HG03520 (cell line): ENCODE results near the gene NFE2L2.
"Not testable (repeated sequence)": the region's sequence is repeated elsewhere in the genome, so short reads cannot be mapped to it uniquely, and the experiment has no call there.

Experiments used
- ATAC-seq: cut with Tn5 transposase; IDR thresholded peaks from one replicate; pipeline ENCODE4 v1.9.1; 2021; ENCODE audit warnings: mild to moderate bottlenecking, moderate library complexity; ENCODE audit not compliant: unreplicated experiment

Gene NFE2L2

DNA sequence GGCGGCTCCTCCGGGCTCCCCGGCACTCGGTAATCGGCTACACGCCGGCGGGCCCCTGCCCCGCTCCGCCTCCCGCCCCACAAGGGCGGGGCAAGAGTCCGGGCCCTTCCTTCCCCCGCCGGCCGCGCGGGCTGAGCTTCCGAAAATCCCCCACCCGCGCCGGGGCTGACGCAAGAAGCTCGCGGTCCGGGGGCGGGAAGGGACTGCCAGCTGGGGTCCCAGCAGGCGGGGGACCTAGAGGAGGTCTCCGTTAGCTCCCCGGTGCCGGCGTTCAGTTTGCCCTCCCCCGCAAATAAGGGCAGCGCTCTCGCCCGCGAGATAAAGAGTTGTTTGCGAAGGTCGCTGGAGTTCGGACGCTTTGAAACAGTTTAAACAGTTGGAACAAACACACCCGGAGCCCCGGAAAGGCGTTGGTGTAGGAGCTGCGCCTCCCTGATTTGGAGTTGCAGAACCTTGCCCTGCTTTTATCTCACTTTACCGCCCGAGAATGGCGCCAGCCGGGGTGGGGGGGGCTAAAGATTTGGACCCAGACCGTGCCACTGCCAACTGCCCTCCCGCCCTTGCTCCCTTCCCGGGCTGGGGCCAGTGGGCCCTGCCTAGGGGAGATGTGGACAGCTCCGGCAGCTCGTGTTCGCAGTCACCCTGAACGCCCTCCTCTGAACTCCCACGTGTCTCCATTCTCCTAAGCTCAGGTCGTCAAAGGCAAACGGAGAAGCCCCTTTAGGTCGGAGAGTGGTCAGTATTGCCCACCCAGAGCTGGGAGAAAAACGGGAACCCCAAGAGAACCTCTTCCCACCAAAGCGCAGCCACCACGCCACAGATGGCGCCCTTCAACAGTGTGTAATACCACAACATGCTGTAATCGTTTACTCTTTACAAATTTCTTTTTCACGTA, at the start of gene NFE2L2:
Gene NFE2L2 (minus strand): TSS at position 35 of the 895 bp plus-strand sequence. CDS start 151 bp downstream, outside the sequence.
- peak; percentile 58 for ATAC-seq

DNA sequence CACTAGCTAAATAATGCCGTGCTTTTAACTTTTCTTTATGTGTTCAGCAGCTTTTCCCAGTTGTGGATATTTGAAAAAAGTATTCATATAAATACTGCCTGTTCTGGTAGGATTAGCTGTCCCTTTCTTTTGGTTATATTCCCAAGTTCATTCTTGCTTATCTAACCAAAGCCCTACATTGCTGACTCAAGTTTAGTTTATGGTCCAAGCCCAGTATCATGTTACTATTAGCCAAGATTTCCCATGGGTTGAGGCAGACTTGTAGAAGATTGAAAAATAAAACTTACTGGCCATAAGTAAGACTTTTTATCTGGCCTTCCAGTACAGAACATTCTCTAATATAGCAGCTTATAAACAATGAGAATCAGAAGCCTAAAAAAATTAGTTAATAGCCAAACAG, 49.7 kb upstream of the NFE2L2 start:
- ATAC-seq: no peak

DNA sequence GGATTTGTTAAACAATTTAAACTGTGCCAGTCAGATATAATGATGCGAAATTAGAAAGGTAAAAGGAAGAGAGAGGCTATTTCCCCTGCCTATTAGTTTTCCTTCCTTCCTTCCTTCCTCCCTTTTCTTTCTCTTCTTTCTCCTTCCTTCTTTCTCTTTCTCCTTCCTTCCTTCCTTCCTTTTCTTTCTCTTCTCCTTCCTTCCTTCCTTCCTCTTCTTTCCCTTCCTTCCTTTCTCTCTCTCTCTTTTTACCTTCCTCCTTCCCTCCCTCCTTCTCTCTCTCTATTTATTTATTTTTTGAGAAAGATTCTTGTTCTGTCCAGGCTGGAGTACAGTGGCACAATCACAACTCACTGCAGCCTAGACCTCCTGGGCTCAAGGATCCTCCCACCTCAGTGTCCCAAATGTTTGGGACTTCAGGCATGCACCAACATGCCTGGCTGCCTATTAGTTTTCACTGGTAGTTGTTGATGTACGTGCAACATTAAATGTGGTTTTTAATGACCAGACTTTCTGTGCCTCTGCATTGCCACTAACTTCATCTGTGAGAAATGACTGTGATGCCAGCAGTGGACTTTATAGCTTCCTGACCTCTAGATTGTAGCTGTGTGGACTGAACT, 48.7 kb upstream of the NFE2L2 start:
- no peak for ATAC-seq

DNA sequence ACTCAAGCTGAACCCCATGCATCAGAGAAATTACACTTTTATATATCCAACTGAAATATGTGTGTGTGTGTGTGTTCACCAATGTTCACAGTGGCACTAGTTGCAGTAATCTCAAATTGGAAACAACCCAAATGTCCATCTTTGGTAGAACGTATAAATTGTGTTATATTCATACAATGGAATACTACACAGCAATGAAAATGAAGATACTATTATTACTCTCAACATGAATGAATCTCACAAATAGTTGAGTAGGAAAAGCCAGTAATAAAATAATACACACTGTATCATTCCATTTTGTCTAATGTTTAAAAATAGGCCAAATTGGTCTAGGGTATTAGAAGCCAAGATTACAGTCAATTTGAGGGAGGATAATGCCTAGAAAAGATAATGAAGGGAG, 48.0 kb upstream of the NFE2L2 start:
- no peak for ATAC-seq

DNA sequence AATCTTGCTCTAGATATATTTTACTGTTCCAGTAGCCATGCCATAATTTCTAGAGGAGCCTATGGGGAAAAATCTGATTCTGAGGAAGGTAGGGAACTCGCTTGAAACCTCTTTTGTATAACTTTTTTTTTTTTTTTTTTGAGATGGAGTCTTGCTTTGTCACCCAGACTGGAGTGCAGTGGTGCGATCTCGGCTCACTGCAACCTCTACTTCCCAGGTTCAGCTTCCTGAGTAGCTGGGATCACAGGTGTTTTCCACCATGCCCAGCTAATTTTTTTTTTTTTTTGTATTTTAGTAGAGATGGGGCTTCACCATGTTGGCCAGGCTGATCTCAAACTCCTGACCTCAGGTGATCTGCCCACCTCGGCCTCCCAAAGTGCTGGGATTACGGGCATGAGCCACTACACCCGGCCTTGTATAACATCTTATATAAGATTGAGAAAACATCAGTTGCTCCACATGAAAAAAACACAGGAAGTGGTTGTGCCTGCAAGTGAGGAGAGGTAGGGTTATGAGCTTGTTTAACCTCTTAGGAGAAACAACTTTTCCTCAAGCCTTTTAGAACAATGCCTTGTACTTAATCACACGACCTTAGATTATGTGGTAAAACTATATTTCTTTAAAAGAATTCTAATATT, 45.3 kb upstream of the NFE2L2 start:
- ATAC-seq: not testable (repeated sequence)

DNA sequence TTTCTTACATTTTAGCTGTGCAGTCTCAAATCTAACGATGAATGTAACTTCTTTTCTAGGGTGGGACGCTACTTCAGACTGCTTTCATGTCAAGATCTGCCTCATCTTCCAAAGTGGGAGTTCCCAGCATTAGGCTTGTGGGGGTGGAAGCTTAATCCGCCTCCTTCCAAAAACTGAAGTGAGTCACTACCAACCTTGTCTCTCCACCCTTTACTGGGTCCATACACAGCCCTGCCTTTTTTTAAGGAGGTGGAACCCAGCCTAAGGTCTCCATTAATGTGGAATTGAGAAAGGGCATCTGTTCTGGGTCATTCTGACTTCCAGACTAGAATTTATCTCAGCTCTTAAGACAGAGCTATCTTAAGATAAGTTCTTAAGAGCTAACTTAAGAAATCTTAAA, 42.0 kb upstream of the NFE2L2 start:
- ATAC-seq: no peak

DNA sequence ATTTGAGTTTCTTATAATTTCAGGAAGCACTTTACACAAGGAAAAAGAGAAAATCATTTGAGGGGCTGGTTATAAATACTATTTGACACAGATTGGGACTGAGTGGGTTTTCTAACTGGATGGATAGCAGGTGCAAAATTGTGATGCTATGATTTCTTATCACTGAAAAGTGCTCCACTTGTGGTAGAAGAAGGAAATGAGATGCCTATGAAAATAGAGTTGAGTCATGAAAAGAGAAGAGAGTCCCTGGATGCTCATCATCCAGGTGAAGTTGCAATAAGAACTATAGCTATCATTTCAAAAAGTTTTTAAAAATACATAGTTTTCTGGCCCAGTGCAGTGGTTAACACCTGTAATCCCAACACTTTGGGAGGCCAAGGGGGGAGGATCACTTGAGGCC, 39.4 kb upstream of the NFE2L2 start:
- no peak for ATAC-seq

DNA sequence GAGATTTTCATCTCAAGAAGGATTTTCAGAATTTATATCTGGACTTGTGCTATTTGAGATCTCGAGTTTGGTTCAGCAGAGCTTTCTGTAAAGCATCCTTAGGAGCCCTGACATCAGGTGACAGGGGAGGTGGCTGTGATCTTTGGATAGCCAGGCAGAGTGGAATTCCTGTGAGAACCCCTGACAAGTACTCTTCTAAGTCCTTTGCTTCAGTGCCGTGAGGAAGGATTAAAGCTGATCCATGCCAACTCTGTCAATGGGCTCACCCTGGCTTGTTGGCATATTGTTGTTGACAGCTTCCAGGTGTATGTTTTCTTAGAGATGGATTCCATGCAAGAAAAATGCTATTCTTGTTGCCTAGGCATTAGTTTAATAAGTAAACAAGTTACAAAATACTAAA, 38.0 kb upstream of the NFE2L2 start:
- ATAC-seq: no peak

DNA sequence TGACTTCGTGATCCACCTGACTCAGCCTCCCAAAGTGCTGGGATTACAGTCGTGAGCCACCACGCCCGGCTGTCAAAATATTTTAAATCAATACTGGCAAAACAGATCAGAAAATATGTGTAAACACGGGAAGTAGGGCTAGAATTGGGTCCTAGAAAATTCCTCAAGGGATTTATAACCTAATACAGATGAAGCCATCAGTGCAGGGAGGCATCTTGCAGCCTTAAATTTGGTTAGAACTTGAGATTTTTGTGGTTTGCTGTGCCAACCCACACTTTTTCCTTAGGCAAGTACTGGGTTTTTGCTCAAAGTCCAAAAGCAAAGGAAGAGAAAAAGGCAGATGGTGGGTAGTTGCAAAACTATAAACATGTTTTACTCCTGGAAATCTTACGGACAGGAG, 33.7 kb upstream of the NFE2L2 start:
- no peak for ATAC-seq

DNA sequence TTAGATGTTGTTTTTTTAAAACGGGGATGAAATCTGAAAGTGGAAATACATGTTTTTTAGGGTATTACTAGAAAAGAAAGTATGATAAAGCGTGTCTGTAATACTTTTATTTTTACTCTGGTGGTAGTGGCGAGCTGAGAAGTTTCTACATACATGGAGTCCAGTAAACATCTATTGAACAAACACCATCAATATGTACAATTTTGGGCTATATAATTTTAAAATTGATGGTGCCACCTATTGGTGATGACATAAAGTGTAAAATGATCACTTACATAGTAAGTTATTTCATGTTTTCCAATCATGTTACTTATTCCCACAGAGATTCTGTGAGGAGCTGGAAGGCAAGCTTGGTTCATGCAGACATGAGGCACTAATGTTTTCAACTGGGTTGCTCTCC, 31.5 kb upstream of the NFE2L2 start:
- no peak for ATAC-seq

DNA sequence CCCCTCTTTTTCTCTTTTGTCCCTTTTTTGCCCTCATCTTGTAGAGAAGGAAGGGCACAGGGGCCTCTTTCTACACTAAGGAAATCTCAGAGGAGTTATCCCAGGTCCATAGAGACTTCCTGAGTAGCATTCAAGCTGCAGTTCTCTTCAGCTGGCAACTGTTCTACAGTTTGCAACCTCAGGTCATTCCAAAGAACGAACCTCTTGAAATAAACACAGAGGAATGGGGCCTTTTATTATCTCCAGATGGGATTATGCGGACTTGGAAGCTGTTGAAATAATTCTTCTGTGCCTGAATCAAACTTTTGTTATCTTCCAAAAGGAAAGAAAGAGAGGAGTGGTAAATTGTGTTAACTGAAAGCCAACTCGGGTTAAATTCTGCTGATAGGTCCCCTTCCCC, 31.0 kb upstream of the NFE2L2 start:
- no peak for ATAC-seq

DNA sequence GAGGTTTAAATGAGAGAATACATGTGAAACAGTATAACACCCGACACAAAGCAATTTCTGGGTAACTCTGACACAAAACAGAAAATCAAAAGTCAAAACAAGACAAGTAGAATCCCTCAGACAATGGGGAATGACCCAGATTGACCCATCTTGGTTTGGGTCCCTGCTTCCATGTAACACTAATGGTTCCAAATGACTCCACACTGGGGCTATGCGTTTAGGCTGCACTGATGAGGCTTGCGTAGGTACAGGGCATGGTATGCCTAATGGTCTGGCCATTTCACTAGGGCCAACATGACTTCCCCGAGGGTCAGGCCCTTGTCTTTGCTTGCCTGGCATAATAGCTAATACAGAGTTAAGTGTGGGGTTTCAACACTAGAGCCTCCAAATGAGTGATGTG, 27.2 kb upstream of the NFE2L2 start:
- no peak for ATAC-seq

DNA sequence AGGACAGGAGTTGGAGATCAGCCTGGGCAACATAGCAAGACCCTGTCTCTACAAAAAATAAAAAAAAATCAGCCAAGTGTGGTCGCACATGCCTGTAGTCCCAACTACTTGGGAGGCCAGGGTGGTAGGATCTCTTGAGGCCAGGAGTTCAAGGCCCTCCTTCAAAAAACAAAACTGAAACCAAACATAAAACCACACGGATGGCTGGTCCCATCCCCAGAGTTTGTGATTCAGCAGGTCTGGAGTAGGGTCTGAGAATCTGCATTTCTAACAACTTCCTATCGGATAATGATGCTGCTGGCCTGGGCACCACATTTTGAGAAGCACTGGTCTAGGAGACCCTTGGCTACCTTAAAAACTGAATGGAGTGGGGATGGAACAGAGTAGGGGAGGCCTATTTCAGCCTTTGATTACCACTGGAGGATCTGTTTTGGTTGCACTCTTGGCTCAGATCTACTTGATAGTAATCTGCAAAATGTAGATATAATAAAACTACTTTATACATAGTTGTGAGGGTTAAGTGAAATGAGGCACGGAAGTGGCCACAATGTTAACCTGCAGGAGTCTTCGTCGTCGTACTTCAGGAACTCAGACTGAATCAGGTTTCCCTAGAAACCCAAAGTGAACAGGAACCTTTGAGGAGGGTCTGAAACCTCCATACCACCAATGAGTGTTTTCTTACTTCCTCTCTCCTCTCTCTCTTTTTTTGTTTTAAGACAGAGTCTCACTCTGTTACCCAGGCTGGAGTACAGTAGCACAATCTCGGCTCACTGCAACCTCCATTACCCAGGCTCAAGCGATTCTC, 25.5 kb upstream of the NFE2L2 start:
- ATAC-seq: peak; percentile 62

DNA sequence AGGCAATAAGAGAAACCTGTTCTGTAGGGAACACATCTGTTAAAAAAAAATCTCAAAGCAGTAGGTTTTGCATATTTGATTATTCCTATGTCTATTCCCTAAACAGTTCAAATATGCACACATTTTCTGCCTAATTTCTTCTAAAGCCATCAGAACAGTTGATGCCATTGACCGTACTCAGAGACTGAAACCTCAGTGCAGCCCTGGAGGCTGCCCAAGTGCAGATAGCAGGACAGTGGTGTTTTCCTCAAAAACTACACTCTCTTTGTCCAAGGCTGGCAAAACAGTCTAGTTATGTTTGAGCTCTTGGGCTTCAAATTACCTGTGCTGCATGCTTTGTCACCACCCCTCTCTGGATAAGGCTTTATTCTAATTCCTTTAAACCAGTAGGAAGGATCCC, 23.3 kb upstream of the NFE2L2 start:
- ATAC-seq: no peak

DNA sequence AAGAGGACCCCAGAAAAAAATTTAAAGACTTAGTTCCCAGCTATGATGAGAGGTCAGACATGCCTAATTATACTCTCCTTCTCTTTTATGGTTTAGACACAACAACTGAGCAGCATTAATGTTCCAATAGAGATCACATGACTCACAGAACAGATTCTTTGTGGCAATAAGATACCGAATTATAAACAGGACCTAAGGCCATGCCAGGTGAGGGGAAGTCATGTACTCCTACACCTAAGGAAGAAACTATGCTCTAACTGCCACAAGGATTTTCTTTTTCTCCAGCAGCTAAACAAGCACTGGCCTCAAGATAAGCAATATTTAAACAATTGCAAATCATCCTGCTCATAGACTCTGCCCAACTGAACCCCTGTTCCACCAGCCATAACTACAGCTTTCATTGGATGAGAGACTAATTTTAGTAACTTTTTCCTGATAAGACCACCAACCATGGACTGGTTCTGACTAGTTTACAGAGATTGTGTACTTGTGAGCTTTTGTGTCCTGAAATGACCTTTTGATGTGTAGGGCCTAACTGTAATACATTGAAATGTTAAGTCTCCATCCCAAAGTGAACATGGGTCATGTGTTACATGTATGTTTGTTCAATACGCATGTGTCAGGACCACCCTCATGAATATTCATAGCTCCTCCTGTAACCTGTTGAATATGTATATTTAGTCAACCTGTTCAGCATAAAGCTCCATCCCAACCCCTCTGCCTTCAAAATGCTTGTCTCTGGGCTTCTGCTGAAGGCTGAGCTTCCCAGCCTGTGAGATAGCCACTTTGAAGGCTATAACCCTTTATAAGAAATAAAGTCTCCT, 21.6 kb upstream of the NFE2L2 start:
- ATAC-seq: no peak

DNA sequence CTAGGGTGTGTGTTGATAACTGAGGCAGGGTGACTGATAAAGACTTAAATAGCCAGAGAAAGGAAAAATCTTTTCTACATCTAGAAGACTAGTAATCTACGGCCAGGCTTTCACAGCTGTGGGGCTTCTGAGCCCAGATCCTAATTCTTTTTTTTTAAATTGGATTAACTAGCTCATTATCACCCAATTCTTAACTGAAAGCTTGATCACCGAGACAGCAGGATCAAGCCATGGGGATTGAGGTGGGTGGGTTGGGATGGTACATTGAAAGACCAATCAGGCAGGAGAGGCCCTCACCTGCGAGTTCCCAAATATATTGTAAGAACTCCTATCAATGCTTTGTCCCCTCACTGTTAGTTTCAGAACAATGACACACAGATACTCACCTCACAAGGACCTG, 20.0 kb upstream of the NFE2L2 start:
- ATAC-seq: no peak

DNA sequence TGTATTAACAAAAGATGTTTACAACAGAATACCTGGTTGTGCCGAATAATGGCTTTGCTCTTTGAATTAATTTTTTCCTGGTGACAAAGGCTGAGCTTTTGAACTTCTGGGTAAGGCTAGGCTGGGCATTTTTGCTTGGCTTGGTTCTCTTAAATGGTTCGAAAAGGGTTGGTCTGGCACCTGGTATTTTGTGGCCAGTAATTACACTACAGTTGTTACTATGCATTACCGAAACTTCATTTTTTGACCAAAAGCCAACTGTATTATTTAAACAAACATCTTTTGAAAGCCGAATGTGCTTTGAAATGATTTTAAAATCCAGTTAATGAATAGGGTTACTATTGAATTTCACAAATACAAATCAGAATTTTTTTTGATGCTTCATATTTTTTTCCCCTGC, 19.4 kb upstream of the NFE2L2 start:
- ATAC-seq: no peak

DNA sequence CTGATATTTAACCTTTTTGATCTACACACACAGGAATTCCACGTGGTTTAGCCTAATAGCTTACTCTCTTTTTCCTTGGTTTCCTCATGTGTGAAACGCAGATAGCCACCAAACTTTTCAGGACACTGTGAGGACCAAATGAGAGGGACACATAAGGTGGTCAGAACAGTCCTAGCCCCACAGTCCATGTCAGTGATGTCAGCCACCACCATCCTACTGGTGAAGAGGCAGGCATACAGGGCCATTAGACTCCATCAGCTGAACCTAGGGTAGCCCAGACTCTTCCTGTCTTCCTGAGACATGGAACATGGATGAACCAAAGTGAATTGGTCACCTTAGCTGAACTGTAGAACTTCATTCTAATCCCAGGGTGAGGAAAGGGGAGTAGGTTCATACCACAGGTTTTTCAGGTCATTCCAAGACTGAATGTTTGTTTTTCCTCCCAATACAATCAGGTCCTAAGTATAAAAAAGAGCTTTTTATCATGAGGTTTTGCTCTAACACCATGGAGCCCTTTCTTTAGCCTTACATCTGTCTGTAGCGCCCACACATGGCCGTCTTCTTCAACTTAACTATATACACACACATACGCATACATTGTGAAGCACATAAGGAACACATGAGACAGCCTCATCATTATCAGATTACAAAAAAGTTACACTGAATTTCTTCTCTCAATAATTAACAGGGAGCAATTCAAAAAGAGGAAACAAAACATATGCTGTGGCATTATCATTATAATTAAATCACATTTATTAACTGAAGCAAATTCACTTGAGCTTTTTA, 18.5 kb upstream of the NFE2L2 start:
- ATAC-seq: no peak

DNA sequence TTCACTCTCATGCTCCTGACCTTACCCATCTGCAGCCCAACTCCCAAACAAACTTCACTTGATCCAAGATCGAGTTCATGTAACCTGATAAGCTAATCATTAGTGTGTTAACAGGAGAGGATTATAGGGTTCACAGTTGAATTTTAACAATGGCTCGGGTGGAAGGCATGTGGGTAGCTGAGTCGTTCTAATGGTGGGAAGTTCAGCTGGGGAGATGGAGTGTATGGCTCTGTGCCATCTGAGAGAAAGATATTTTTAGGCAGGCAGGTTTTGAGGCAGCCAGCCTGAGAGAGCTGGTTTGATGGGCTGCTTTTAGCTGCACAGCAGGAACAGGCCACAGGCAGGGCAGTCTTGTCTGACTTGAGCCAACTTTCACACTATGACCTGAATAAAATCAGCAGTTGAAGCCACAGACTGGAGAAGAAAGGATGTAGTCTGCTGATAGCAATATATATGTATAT, 17.7 kb upstream of the NFE2L2 start:
- ATAC-seq: no peak
